Right lobe of liver (tissue), 4 donors: ENCODE data around the gene SARS2.

Source experiments
- POLR2A ChIP-seq: fragments of 450-650 bp; IDR thresholded peaks from one replicate; pipeline ENCODE4 v1.6.1; 2017; ENCODE audit warnings: antibody characterized with exemption, mild to moderate bottlenecking
- TF ChIP-seq, protein P1 (sequence below), 4 donors: fragments of 200-600 bp in 3 of 4; fragments of 450-650 bp in 1 of 4; IDR thresholded peaks; one replicate each; pipeline versions ENCODE4 v1.5.1 to v1.8.0; 2016 to 2022; ENCODE audit warnings: antibody characterized with exemption in 4 of 4, mild to moderate bottlenecking in 2 of 4
- donor health status: DM: no; HTN: no; CAD: no.
- donor health status: DM: no; HTN: no; CAD: no.
- donor health status: DM: no; HTN: yes; CAD: no.

DNA sequence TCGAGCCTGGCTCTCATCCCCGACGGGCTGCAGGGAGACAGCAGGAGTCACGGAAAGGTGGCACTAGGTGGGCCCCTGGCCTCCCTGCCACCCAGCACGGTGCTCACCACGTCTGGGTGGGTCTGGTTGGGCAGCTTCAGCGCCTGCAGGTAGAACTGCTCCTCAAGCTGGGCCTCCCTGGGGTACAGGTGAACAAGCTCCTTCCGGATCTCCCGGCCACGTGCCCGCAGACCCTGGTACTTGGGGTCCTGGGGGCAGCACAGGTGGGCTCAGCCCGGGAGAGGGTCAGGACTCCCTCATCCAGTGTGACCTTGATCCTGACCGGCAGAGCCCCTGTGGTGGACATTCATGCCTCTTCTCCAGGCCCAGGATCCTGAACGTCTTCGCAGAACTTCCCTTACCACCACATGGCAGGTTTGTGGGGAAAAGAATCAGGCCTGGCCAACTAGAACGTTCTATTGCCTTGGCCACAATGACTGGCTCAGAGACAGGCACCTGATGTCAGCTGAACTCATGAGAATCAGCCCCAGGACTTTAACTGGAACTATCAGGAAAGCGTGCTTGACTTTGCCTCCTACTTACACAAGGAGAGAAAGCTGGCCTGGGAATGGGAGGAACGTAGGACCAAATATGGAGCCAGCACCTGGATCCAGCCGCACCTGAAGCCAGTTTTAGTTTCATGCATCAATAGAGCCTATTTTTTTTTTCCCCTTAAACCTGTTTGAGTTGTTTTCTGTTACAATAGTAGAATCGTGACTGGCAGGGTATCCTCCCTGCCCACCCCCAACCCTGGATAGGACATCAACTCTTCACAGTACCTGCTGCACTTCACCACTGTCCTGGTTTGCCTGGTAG is 8.9 kb downstream of the SARS2 start:
- TF ChIP-seq, protein P1, sequence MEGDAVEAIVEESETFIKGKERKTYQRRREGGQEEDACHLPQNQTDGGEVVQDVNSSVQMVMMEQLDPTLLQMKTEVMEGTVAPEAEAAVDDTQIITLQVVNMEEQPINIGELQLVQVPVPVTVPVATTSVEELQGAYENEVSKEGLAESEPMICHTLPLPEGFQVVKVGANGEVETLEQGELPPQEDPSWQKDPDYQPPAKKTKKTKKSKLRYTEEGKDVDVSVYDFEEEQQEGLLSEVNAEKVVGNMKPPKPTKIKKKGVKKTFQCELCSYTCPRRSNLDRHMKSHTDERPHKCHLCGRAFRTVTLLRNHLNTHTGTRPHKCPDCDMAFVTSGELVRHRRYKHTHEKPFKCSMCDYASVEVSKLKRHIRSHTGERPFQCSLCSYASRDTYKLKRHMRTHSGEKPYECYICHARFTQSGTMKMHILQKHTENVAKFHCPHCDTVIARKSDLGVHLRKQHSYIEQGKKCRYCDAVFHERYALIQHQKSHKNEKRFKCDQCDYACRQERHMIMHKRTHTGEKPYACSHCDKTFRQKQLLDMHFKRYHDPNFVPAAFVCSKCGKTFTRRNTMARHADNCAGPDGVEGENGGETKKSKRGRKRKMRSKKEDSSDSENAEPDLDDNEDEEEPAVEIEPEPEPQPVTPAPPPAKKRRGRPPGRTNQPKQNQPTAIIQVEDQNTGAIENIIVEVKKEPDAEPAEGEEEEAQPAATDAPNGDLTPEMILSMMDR (IDR thresholded peaks at IDR 0.05): no peak
- TF ChIP-seq POLR2A: no peak
